Panc1 (cell line): Measurements from ENCODE around the gene BRD3OS. TPM values are rescaled to one million over a fixed set of nuclear protein-coding genes. Genes with fewer than 3 reads are reported as not detected.

Experiments
- ATAC-seq: fragments of 200-7000 bp; cut with Tn5 transposase; 2 replicates; pipeline ENCODE4 v1.9.1; 2020; ENCODE audit warnings: mild to moderate bottlenecking, moderate library complexity
- BruUV-seq: library from RNA; stranded (reverse); fragments of 400-500 nt; replicated peaks from 2 replicates; lab custom pipeline; 2021; lab: Mats Ljungman, UMichigan
- CTCF ChIA-PET: fragments of 300-600 bp; sonication (Branson Sonifier 250); formaldehyde crosslinking; loops from one replicate; lab custom pipeline; 2022; ENCODE audit warnings: antibody characterized with exemption; lab: Charles Lee
- POLR2A ChIA-PET: fragments of 300-600 bp; sonication (Branson Sonifier 250); formaldehyde crosslinking; loops from one replicate; lab custom pipeline; 2022; ENCODE audit warnings: antibody characterized with exemption; lab: Charles Lee
- DNase-seq: peaks from one replicate; pipeline ENCODE4 v3.0.0-alpha.2; 2010; ENCODE audit warnings: low read depth, low spot score
- H3K27ac ChIP-seq: 2 replicates; pipeline ENCODE4 v1.5.1; 2011; ENCODE audit warnings: mild to moderate bottlenecking, low read length, inconsistent platforms
- H3K27me3 ChIP-seq: fragments of 200-500 bp; sonication (Bioruptor generic); 2 replicates; pipeline ENCODE4 v1.6.0; 2014; ENCODE audit warnings: low read length, inconsistent platforms; ENCODE audit not compliant: control insufficient read depth, insufficient read depth
- H3K36me3 ChIP-seq: fragments of 200-500 bp; sonication (Bioruptor generic); 2 replicates; pipeline ENCODE4 v1.5.1; 2014; ENCODE audit warnings: inconsistent platforms, mild to moderate bottlenecking, low read length, moderate library complexity; ENCODE audit not compliant: control insufficient read depth, insufficient read depth
- H3K4me1 ChIP-seq: 2 replicates; pipeline ENCODE4 v1.5.1; 2011; ENCODE audit warnings: inconsistent platforms, mild to moderate bottlenecking, low read length, moderate library complexity; ENCODE audit not compliant: control insufficient read depth, insufficient read depth
- H3K4me3 ChIP-seq, 2 experiments: 2 replicates each; pipeline ENCODE4 v1.5.1; 2011 to 2012; ENCODE audit warnings: low read depth in 2 of 2, low read length in 2 of 2, mild to moderate bottlenecking in 2 of 2, inconsistent platforms in 1 of 2, moderate library complexity in 1 of 2
- H3K9me3 ChIP-seq: fragments of 200-500 bp; sonication (Bioruptor generic); 2 replicates; pipeline ENCODE4 v1.5.1; 2014; ENCODE audit warnings: low read depth, mild to moderate bottlenecking, inconsistent platforms, low read length, moderate library complexity; ENCODE audit not compliant: control insufficient read depth, insufficient read depth
- CTCF ChIP-seq: fragments of 450-650 bp; IDR thresholded peaks from 2 replicates; pipeline ENCODE4 v1.5.1; 2017; ENCODE audit warnings: mild to moderate bottlenecking
- POLR2AphosphoS5 ChIP-seq: IDR thresholded peaks from 2 replicates; pipeline ENCODE4 v1.6.1; 2012; ENCODE audit warnings: mild to moderate bottlenecking, low read depth, low read length, moderate library complexity
- REST ChIP-seq, 2 experiments: IDR thresholded peaks; 2 replicates each; pipeline ENCODE4 v1.6.1; 2011 to 2012; ENCODE audit warnings: low read depth in 2 of 2, control low read depth in 1 of 2, low read length in 1 of 2, mild to moderate bottlenecking in 1 of 2, moderate library complexity in 1 of 2; ENCODE audit not compliant: insufficient read depth in 1 of 2
- SIN3A ChIP-seq: IDR thresholded peaks from 2 replicates; pipeline ENCODE4 v1.6.1; 2012; ENCODE audit warnings: low read depth, mild to moderate bottlenecking, low read length, moderate library complexity, borderline replicate concordance; ENCODE audit not compliant: insufficient read depth
- TCF7L2 ChIP-seq: IDR thresholded peaks from 2 replicates; pipeline ENCODE4 v1.6.1; 2011; ENCODE audit warnings: mild to moderate bottlenecking, low read depth, low read length, inconsistent platforms
- in situ Hi-C: cut with HindIII; loops from 2 replicates; pipeline ENCODE4 v1.10.0; 2016; ENCODE audit warnings: low sequenced_read_pairs, low pct_unique_long_range_greater_than_20kb
- intact Hi-C: fragments of 100-400 bp; cut with micrococcal nuclease; formaldehyde crosslinking; loops from one replicate; pipeline ENCODE4 v1.10.0; 2022; ENCODE audit not compliant: unreplicated experiment
- total RNA-seq: library from RNA; stranded (reverse); gene quantifications from one replicate; pipeline ENCODE4 v1.2.1, GENCODE V29; 2021; ENCODE audit not compliant: unreplicated experiment

BRD3OS gene
- total RNA-seq, 1 experiment from 2014 or later = 22.1 TPM

DNA sequence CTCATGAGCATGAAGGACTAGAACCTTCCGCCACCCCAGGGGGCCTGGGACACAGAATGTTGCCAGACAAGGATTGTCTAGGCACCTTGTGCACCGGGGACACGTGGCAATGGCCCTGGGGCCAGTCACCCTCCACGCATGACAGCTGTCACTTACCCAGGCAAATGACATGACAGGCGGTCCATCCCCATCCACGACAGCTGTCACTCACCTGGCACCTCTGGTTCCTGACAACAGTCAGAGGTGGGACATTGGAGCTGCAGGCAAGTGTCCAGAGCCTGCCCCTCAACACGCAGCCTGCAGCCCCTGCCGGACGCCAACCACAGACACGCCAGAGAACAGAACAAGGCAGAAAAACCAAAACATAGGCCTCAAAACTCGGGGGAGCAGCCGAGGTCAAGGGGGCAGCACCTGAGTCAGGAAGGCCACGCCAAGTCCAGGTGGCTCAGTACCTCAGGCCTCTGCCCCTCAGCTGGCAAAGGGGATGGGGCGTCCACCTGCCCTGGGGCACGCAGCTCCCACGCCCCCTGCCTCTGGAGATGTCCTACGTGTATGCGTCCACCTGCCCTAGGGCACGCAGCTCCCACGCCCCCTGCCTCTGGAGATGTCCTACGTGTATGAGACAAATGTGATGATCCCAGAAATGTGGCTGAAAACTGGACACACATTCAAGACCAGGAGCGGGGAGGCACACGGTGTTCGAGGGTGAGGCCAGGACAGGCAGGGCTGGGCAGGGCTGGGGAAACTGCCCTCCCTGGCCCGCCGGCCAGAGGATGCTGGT, 47.7 kb upstream of the BRD3OS start:
- BruUV-seq = no TSS peak
- DNase-seq (no peak), ATAC-seq (no peak)
- H3K36me3 ChIP-seq = no peaks in the 10 kb centered on the region
- CTCF ChIA-PET = no interaction called here
- TF ChIP-seq TCF7L2 (no peak), CTCF (no peak), POLR2AphosphoS5 (no peak), SIN3A (no peak), REST (IDR thresholded peaks at IDR 0.05; ENCODE audit: insufficient read depth in 1 of 2, low read depth in 2 of 2, low read length in 1 of 2) (no peak)
- H3K4me3 ChIP-seq = no peak overlapping the region
- H3K27ac ChIP-seq = no peak overlapping the region
- in situ Hi-C loops = no loop called here
- no peaks in the 10 kb centered on the region; the same call in 1 of the 2 replicates for H3K4me1 ChIP-seq
- no peaks in the 10 kb centered on the region for H3K27me3 ChIP-seq
- intact Hi-C loops = no loop called here
- POLR2A ChIA-PET = no interaction called here
- no peaks in the 10 kb centered on the region for H3K9me3 ChIP-seq

DNA sequence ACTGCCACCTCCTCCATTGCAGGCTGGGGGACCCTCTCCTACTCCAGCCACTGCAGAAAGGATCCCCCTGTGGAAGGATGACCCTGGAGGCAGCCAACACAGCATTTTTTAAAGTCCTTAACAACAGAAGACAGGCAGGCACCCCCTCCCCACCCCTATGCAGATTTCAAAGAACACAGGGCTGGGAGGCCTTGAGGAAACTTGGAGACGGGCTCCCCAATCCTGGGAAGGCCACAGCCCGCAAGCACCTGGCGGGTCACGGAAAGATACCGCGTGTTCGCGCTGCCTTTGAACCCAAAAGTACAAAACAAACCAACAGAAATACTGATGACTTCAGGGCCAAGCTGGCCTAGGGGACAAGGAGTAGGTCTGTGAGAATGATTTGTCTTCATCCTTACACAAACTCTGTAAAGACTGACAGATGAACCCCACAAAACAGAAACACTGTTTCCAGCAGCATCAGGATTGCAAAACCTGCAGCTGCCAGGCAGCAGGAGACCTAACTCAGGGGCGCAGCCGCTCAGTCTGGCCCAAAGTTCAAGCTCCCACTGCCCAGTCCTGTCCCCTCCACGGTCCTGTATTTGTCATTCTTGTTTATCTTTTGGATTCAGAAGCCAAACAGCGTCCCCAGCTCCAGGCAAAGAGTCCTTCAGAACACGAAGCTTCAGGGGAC, 46.9 kb upstream of the BRD3OS start:
- POLR2A ChIA-PET = no interaction called here
- H3K9me3 ChIP-seq = no peaks in the 10 kb centered on the region

More for the DNA sequence above, 46.9 kb upstream of the BRD3OS start:
- CTCF ChIA-PET = no interaction called here
- no peaks in the 10 kb centered on the region for H3K36me3 ChIP-seq
- in situ Hi-C loops (no loop called here), intact Hi-C loops (no loop called here)
- no TSS peak for BruUV-seq
- H3K4me1 ChIP-seq = no peaks in the 10 kb centered on the region; the same call in 1 of the 2 replicates
- no peaks in the 10 kb centered on the region for H3K27me3 ChIP-seq
- TF ChIP-seq POLR2AphosphoS5 (no peak), TCF7L2 (no peak), SIN3A (no peak), REST (IDR thresholded peaks at IDR 0.05; ENCODE audit: insufficient read depth in 1 of 2, low read depth in 2 of 2, low read length in 1 of 2) (no peak), CTCF (no peak)
- no peak overlapping the region for H3K27ac ChIP-seq
- DNase-seq = no peak
- H3K4me3 ChIP-seq = no peak overlapping the region
- ATAC-seq = no peak
